NCI-H82 treated with DMSO at 0.1 percent for 48 hours (cell line): ENCODE data around the gene NEXMIF.
"Not testable (repeated sequence)": the region's sequence is repeated elsewhere in the genome, so short reads cannot be mapped to it uniquely, and the experiment has no call there.

Source experiments
- DNase-seq: peaks from one replicate; lab custom pipeline; 2025; ENCODE audit not compliant: unreplicated experiment; lab: John Stamatoyannopoulos, UW

NEXMIF gene

DNA sequence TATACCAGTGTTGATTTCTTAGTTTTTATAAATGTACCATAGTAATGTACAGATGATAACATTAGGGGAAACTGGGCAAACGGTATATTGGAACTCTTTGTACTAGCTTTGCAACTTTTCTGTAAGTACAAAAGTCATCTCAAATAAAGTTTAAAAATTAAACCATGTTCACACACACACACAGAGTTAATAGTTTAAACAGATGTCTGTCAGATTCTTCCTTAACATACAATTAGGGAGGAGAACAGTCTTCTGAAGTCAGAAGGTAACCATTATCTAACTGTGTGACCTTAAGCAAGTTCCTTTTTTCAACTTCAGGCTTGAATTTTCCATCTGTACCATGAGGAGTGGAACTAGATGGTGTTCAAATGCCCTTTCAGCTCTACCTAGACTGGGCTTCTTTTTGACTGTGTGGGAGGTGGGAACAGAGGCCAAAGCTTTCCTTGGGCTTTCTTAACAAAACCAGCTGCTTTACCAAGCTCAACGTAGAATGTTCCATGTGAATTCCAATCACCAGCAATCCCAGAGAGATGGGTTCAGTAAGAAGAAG is 127.8 kb downstream of the NEXMIF start:
- DNase-seq = no peak

DNA sequence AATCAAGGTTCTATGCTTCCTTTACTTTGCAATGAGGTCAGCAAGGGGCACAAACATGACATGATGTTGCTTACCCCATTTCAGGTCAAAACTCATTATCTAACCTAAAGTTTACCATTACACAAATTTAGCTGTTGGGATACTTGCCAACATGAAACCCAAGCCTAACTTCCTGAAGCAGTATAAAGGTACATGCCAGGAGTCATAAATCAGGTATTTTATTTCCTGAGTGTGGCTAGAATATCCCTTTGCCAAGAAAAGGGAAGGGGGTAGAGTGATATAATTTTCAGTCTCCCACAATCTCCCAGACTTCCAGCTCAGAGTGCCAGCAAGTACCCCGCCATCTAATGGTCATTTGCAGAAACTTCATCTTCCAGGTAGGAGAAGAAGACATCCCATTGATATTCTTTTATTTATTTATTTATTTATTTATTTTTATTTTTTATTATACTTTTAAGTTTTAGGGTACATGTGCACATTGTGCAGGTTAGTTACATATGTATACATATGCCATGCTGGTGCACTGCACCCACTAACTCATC is 136.6 kb downstream of the NEXMIF start:
- no peak for DNase-seq

- DNase-seq = no peak
Observed at GRCh38 chrX:74784629-74785028, 140.6 kb downstream of the NEXMIF start.

DNA sequence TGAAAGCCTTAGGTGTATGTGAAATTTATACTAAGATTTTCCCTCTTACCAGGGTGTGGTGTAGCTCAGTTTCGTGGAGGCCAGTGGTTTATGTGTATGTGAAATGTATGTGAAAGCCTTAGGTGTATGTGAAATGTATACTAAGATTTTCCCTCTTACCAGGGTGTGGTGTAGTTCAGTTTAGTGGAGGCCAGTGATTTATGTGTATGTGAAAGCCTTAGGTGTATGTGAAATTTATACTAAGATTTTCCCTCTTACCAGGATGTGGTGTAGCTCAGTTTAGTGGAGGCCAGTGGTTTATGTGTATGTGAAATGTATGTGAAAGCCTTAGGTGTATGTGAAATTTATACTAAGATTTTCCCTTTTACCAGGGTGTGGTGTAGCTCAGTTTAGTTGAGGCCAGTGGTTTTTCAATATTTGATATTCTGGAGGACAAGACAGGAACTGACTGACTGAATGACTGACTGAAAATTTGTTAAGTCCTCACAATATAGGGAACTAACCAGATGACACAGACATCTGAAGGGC is 143.7 kb downstream of the NEXMIF start:
- DNase-seq = no peak

DNA sequence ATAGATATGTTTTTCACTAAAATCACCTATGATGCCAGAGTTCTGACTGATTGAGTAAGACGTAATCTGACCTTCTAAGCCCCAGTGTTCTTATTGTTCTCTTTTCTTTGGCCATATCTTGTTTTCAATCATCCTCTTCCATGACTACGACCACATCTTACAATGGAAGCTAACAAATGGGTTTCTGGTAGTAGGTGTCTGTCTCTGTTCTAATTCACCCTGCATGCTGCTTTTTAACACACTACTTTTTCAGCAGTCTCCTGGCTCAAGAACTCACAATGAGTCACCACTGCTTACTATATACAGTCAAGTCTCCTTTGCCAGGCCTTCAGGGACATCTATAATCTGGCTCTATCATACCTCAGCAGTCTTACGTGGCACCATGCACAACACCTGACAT is 146.1 kb downstream of the NEXMIF start:
- no peak for DNase-seq

- no peak for DNase-seq
Observed at GRCh38 chrX:74774988-74775387, 150.3 kb downstream of the NEXMIF start.

- DNase-seq = no peak
Observed at GRCh38 chrX:74736450-74736849, 188.8 kb downstream of the NEXMIF start.

- no peak for DNase-seq
Observed at GRCh38 chrX:74705269-74705668, 220.0 kb downstream of the NEXMIF start.

DNA sequence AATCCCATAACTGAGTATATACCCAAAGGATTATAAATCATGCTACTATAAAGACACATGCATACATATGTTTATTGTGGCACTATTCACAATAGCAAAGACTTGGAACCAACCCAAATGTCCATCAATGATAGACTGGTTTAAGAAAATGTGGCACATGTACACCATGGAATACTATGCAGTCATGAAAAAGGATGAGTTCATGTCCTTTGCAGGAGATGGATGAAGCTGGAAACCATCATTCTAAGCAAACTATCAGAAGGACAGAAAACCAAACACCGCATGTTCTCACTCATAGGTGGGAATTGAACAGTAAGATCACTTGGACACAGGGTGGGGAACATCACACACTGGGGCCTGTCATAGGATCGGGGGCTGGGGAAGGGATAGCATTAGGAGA is 223.9 kb downstream of the NEXMIF start:
- not testable (repeated sequence) for DNase-seq

GRCh38 chrX:74684466-74684865 is 240.8 kb downstream of the NEXMIF start:
- no peak for DNase-seq
